Cardiac fibroblast (primary cell): ENCODE results near the gene CDIPT.

Experiments used
- DNase-seq, 2 donors: peaks; one replicate each; pipeline versions ENCODE4 v3.0.0 to v3.0.0-alpha.2; 2010; ENCODE audit warnings: low read depth in 2 of 2
- H3K4me3 ChIP-seq, 2 donors: replicated peaks in 1 of 2; 1 replicate in 1 of 2; 2 replicates in 1 of 2; pipeline ENCODE4 v1.5.1; 2011; ENCODE audit warnings: low read depth in 2 of 2, low read length in 2 of 2, mild to moderate bottlenecking in 2 of 2, moderate library complexity in 1 of 2
- CTCF ChIP-seq: IDR thresholded peaks from one replicate; pipeline ENCODE4 v1.5.1; 2011; ENCODE audit warnings: low read depth, mild to moderate bottlenecking, low read length, inconsistent platforms

Gene CDIPT

DNA sequence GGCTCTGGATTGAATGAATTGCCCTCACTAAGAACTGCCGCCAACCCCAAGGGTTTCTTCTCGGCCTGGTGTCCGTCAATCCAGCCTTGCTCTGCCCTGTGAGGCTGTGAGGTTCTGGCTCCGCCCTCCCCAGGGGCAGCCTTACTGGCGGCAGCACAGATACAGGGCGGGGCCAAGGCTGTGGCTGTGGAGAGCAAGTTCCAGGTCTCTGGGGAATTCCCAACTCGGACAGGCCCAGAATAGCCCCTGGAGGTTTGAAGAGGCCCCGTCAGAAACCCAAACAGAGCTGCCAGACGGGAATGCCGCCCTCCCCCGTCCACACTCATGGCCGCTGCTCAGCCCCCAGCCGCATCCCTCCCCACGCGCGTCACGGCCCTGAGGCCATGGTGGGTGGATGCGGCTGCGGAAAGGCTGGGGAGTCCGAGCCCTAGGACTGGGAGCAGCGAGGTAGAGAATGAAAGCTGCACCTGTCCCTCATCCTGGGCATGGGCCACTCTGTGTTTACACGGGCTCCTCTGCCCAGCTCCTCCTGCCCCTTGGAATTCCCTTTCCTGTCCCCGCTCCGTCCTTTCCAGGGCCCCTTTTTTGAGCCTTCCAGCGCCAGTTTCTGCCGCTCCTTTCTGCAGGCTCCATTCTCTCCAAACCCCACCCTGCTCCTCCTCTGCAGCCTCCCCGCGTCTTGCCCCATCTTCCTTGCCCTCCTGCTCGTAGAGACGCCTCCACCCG, 51.7 kb downstream of the CDIPT start:
- H3K4me3 ChIP-seq: peak overlapping the region; percentile 53 to 56
- peak; percentile 98 to 99 for DNase-seq
- TF ChIP-seq CTCF: no peak

DNA sequence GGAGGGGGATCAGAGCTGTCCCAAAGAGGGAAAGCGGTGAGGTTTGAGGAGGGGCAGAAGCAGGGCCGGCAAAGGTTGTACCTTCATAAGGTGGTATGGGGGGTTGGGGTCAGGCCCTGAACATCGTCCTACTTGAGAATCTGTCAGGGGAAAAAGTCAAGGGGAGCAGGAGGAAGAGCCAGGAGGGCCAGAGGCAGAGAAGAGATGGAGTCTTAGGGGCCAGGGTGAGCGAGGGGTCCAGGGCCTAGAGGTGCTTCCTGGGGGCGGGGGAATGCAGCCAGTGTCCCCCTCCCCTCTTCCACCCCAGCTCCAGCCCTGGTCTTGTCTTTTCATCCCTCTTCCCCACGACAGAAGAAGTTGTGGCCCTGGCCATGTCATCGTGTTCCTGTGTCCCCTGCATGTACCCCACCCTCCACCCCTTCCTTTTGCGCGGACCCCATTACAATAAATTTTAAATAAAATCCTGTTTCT, 52.3 kb downstream of the CDIPT start:
- DNase-seq: no peak
- TF ChIP-seq CTCF: no peak
- H3K4me3 ChIP-seq: no peak overlapping the region

DNA sequence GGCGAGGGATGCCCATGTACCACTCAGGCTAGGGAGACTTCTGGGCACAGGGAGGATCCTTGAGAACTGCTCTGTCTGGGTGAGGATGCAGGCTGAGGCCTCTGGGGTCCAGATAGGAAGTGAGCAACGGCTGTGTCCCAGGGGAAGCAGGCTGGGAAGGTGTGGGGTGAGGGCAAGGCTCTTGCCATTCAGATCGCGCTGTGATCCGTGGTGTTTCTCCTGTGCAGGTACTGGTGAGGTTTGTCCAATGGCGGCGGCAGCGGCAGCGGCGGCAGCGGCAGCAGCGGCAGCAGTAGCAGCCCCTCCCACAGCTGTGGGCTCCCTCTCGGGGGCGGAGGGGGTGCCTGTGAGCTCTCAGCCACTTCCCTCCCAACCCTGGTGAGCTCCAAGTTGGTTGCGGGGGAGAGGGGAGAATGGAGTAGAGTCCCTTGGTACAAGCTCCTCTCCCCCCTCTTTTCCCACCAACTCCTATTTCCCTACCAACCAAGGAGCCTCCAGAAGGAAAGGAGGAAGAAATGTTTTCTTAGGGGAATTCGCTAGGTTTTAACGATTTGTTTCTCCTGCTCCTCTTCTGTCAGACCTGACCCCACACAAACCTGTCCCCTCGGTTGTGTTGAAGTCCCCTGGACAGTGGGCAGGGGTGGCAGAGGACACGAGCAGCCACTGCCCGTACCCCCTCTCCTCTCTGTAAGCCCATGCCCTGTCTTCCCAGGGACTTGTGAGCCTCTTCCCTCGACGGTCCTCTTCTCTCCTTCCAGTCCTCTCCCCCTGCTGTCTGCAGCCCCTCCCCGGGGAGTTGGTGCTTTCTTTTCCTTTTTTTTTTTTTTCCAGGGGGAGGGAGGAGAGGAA, 53.0 kb downstream of the CDIPT start:
- peak overlapping the region in 1 of 2 donors; percentile 28 for H3K4me3 ChIP-seq
- TF ChIP-seq CTCF: no peak
- peak in 1 of 2 donors; percentile 75 for DNase-seq

- peak overlapping the region; percentile 52 to 69 for H3K4me3 ChIP-seq
- TF ChIP-seq CTCF: no peak
- no peak for DNase-seq
These were observed 53.8 kb downstream of the CDIPT start for GRCh38 chr16:29809031-29809747.
